OCI-LY1 (cell line): Measurements from ENCODE around the gene GRIN2A.

ENCODE experiments used
- H2AFZ ChIP-seq: fragments of 200-600 bp; sonication (generic), shearing (Covaris generic); 2 replicates; pipeline ENCODE4 v1.6.0; 2014; ENCODE audit warnings: antibody characterized with exemption, mild to moderate bottlenecking, low read length
- H3F3A ChIP-seq: fragments of 200-600 bp; sonication (generic), shearing (Covaris generic); 2 replicates; pipeline ENCODE4 v1.6.0; 2014; ENCODE audit warnings: mild to moderate bottlenecking, antibody characterized with exemption, low read length, moderate library complexity; ENCODE audit not compliant: insufficient read depth
- H3K27ac ChIP-seq: fragments of 200-600 bp; sonication (generic); 2 replicates; pipeline ENCODE4 v1.5.1; 2014; ENCODE audit warnings: low read length, mixed run types, mild to moderate bottlenecking, low read depth; ENCODE audit not compliant: poor library complexity, severe bottlenecking
- H3K27me3 ChIP-seq: fragments of 200-600 bp; sonication (generic); 2 replicates; pipeline ENCODE4 v1.6.0; 2014; ENCODE audit warnings: antibody characterized with exemption, mild to moderate bottlenecking, low read length, moderate library complexity; ENCODE audit not compliant: insufficient read depth
- H3K36me3 ChIP-seq: fragments of 200-600 bp; sonication (generic); 2 replicates; pipeline ENCODE4 v1.6.1; 2014; ENCODE audit warnings: mild to moderate bottlenecking, antibody characterized with exemption, low read length, moderate library complexity, mixed read lengths; ENCODE audit not compliant: insufficient read depth
- H3K4me1 ChIP-seq: fragments of 200-600 bp; sonication (generic); 2 replicates; pipeline ENCODE4 v1.5.1; 2014; ENCODE audit warnings: mild to moderate bottlenecking, low read length, moderate library complexity; ENCODE audit not compliant: insufficient read depth, severe bottlenecking
- H3K4me2 ChIP-seq: fragments of 200-600 bp; sonication (generic), shearing (Covaris generic); 2 replicates; pipeline ENCODE4 v1.6.1; 2014; ENCODE audit warnings: low read length
- H3K4me3 ChIP-seq: fragments of 200-600 bp; sonication (generic); 2 replicates; pipeline ENCODE4 v1.5.1; 2014; ENCODE audit warnings: low read length, low read depth, mild to moderate bottlenecking, mixed read lengths; ENCODE audit not compliant: poor library complexity, severe bottlenecking
- H3K79me2 ChIP-seq: fragments of 200-600 bp; shearing (Covaris generic); 2 replicates; pipeline ENCODE4 v1.6.1; 2016; ENCODE audit warnings: mixed run types, low read length, mixed read lengths; ENCODE audit not compliant: insufficient read depth
- H3K9ac ChIP-seq: fragments of 200-600 bp; sonication (generic), shearing (Covaris generic); 2 replicates; pipeline ENCODE4 v1.6.1; 2014; ENCODE audit warnings: mild to moderate bottlenecking, low read length, mixed read lengths
- H3K9me2 ChIP-seq: fragments of 200-600 bp; sonication (generic), shearing (Covaris generic); 2 replicates; pipeline ENCODE4 v1.6.1; 2014; ENCODE audit warnings: low read depth, mild to moderate bottlenecking, low read length, mixed read lengths
- H3K9me3 ChIP-seq: fragments of 200-600 bp; shearing (Covaris generic); 2 replicates; pipeline ENCODE4 v1.6.1; 2014; ENCODE audit warnings: low read length, mixed read lengths
- H4K20me1 ChIP-seq: fragments of 200-600 bp; sonication (generic), shearing (Covaris generic); 2 replicates; pipeline ENCODE4 v1.6.0; 2016; ENCODE audit warnings: mild to moderate bottlenecking, low read length; ENCODE audit not compliant: insufficient read depth
- EZH2 ChIP-seq: fragments of 200-600 bp; sonication (generic), shearing (Covaris generic); IDR thresholded peaks from 2 replicates; pipeline ENCODE4 v1.8.0; 2017; ENCODE audit warnings: borderline replicate concordance, mixed run types, mild to moderate bottlenecking, antibody characterized with exemption, low read length, moderate library complexity, mixed read lengths
- TF ChIP-seq, protein P1 (sequence below): fragments of 200-600 bp; sonication (generic), shearing (Covaris generic); IDR thresholded peaks from 2 replicates; pipeline ENCODE4 v1.5.1; 2017; ENCODE audit warnings: mild to moderate bottlenecking, antibody characterized with exemption, low read length, moderate library complexity, mixed read lengths

Gene GRIN2A

DNA sequence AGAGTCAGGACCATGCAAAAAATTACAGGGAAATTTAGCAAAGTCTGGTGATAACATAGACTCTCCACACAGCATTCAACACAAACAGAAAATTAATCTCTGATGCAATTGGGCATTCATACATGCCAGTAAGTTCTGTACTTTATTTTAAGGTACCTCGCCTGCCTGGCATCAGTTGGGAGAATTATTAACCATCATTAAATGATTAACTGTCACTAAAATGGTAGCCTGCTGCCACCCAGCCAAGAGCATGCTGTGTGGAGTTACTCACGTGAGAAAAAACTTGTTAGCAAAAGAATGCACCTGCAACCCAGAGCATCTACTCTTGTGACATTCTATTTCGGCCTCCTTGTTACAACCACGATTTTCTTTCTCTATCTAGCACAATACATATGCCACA lies 117.2 kb downstream of the GRIN2A start:
- Histone ChIP-seq H2AFZ (no peak overlapping the region), H3K79me2 (no peaks in the 10 kb centered on the region), H3K9ac (no peak overlapping the region), H3K36me3 (no peaks in the 10 kb centered on the region), H3K9me2 (no peaks in the 10 kb centered on the region), H3K27me3 (no peaks in the 10 kb centered on the region), H3K9me3 (no peaks in the 10 kb centered on the region), H3K4me1 (no peaks in the 10 kb centered on the region), H3K4me2 (no peak overlapping the region), H4K20me1 (no peaks in the 10 kb centered on the region), H3K27ac (no peak overlapping the region), H3F3A (no peaks in the 10 kb centered on the region), H3K4me3 (no peak overlapping the region)
- TF ChIP-seq, protein P1, sequence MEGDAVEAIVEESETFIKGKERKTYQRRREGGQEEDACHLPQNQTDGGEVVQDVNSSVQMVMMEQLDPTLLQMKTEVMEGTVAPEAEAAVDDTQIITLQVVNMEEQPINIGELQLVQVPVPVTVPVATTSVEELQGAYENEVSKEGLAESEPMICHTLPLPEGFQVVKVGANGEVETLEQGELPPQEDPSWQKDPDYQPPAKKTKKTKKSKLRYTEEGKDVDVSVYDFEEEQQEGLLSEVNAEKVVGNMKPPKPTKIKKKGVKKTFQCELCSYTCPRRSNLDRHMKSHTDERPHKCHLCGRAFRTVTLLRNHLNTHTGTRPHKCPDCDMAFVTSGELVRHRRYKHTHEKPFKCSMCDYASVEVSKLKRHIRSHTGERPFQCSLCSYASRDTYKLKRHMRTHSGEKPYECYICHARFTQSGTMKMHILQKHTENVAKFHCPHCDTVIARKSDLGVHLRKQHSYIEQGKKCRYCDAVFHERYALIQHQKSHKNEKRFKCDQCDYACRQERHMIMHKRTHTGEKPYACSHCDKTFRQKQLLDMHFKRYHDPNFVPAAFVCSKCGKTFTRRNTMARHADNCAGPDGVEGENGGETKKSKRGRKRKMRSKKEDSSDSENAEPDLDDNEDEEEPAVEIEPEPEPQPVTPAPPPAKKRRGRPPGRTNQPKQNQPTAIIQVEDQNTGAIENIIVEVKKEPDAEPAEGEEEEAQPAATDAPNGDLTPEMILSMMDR: no peak
- no peak for TF ChIP-seq EZH2

- Histone ChIP-seq H3K4me2 (no peak overlapping the region), H4K20me1 (no peaks in the 10 kb centered on the region), H3K9me3 (no peaks in the 10 kb centered on the region), H3K4me3 (no peak overlapping the region), H3F3A (no peaks in the 10 kb centered on the region), H3K9me2 (no peaks in the 10 kb centered on the region), H3K27me3 (no peaks in the 10 kb centered on the region), H3K79me2 (no peaks in the 10 kb centered on the region), H3K36me3 (no peaks in the 10 kb centered on the region), H3K27ac (no peak overlapping the region), H3K4me1 (no peaks in the 10 kb centered on the region), H3K9ac (no peak overlapping the region), H2AFZ (no peak overlapping the region)
- TF ChIP-seq, protein P1: no peak
- TF ChIP-seq EZH2: no peak
Measured at GRCh38 chr16:10048850-10049249, 133.4 kb downstream of the GRIN2A start.

DNA sequence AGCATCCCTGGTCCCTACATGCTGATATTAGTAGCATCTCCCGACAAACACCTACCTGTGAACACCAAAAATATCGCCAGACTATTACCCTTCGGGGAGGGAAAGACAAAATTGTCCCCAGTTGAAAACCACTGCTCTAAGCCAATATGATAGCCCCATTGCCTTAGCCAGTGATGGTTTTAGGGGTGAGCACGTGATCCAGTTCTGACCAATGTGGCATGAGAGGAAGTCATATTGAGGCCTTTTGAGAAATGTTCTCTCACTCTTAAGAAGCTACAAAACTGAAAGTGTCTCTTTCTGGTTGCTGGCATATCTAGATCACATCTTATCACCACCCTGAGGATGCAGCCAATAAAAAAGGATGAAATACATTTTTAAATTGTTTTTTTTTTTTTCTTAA lies 136.3 kb downstream of the GRIN2A start:
- H4K20me1 ChIP-seq: no peaks in the 10 kb centered on the region
- H3K9me3 ChIP-seq: no peaks in the 10 kb centered on the region
- H3K9ac ChIP-seq: no peak overlapping the region
- H3K4me1 ChIP-seq: no peaks in the 10 kb centered on the region
- H2AFZ ChIP-seq: no peak overlapping the region
- H3K4me3 ChIP-seq: no peak overlapping the region
- H3K4me2 ChIP-seq: no peak overlapping the region
- no peaks in the 10 kb centered on the region for H3F3A ChIP-seq
- H3K27me3 ChIP-seq: no peaks in the 10 kb centered on the region
- H3K79me2 ChIP-seq: no peaks in the 10 kb centered on the region
- H3K9me2 ChIP-seq: no peaks in the 10 kb centered on the region
- no peak overlapping the region for H3K27ac ChIP-seq
- TF ChIP-seq EZH2: no peak
- TF ChIP-seq, protein P1: no peak
- H3K36me3 ChIP-seq: no peaks in the 10 kb centered on the region
